HG03342 (cell line): Measurements from ENCODE around the gene PRF1.
"Not testable (repeated sequence)": the region's sequence is repeated elsewhere in the genome, so short reads cannot be mapped to it uniquely, and the experiment has no call there.

Experiments used
- ATAC-seq: cut with Tn5 transposase; IDR thresholded peaks from one replicate; pipeline ENCODE4 v1.9.1; 2021; ENCODE audit warnings: mild to moderate bottlenecking, moderate library complexity; ENCODE audit not compliant: unreplicated experiment

Gene PRF1

GRCh38 chr10:70617798-70618568 lies 15.4 kb upstream of the PRF1 start:
- no peak for ATAC-seq

GRCh38 chr10:70616761-70617160 lies 14.2 kb upstream of the PRF1 start:
- ATAC-seq = no peak

- no peak for ATAC-seq
These were observed 13.4 kb upstream of the PRF1 start for GRCh38 chr10:70615784-70616522.

- no peak for ATAC-seq
These were observed 12.7 kb upstream of the PRF1 start for GRCh38 chr10:70615211-70615610.

- ATAC-seq = not testable (repeated sequence)
These were observed 11.8 kb upstream of the PRF1 start for GRCh38 chr10:70614364-70614763.

GRCh38 chr10:70613941-70614340 lies 11.4 kb upstream of the PRF1 start:
- ATAC-seq = no peak

GRCh38 chr10:70607936-70608335 lies 5.4 kb upstream of the PRF1 start:
- no peak for ATAC-seq

GRCh38 chr10:70605161-70605560 lies 2.6 kb upstream of the PRF1 start:
- no peak for ATAC-seq

- ATAC-seq = no peak
These were observed 1.6 kb upstream of the PRF1 start for GRCh38 chr10:70604106-70604505.

- no peak for ATAC-seq
These were observed 884 bp upstream of the PRF1 start for GRCh38 chr10:70603449-70603801.

GRCh38 chr10:70601746-70602145 lies 795 bp downstream of the PRF1 start:
- ATAC-seq = no peak

GRCh38 chr10:70600512-70601395 lies 1.8 kb downstream of the PRF1 start:
- no peak for ATAC-seq

GRCh38 chr10:70599791-70600190 lies 2.8 kb downstream of the PRF1 start:
- no peak for ATAC-seq

GRCh38 chr10:70599319-70599718 lies 3.2 kb downstream of the PRF1 start:
- no peak for ATAC-seq

GRCh38 chr10:70598857-70599295 lies 3.7 kb downstream of the PRF1 start:
- no peak for ATAC-seq

- no peak for ATAC-seq
These were observed 4.4 kb downstream of the PRF1 start for GRCh38 chr10:70597856-70598815.

GRCh38 chr10:70596860-70597809 lies 5.4 kb downstream of the PRF1 start:
- no peak for ATAC-seq

- no peak for ATAC-seq
These were observed 6.3 kb downstream of the PRF1 start for GRCh38 chr10:70596110-70596798.
